ENCODE measurements around the gene GGTLC2.

The GGTLC2 gene

DNA sequence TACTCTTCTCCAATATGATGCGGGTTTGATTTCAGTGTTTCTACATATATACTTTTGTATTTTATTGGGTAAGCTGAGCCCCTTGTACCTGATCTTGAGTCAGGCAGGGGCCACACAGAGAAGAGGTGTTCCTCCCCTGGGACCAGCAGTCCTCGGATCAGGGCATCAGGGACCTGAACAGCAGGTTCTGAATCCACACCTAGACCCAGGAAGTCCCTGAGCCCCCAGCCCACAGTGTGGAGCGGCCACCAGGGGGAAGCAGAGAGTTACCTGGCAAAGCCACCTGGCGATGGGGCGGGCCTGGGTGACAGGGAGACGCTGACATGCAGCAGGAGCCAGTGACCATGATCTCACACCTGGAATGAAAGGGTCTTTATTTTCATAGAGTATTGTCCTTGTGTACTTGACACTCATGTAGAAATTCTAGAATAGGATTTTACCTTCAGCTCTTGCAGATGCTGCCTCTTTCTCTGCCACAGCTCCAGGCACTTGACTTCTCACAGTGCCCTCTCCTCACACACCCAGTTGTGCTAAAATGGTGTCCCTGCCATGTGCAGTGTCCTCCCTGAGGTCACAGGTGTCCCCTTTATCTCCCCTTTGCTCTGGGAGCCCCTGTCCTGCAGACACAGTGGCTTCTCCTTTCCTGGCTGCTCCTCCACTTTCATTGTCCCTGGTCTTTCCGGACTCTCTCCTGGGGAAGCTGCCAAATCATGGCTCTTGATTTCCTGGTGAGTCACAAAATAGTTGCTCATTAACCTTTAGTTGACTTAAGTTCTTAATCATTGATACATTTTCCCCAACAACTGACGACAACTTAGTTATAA, 48.5 kb downstream of the GGTLC2 start:
- peak; percentile 60 to 65 for DNase-seq

DNA sequence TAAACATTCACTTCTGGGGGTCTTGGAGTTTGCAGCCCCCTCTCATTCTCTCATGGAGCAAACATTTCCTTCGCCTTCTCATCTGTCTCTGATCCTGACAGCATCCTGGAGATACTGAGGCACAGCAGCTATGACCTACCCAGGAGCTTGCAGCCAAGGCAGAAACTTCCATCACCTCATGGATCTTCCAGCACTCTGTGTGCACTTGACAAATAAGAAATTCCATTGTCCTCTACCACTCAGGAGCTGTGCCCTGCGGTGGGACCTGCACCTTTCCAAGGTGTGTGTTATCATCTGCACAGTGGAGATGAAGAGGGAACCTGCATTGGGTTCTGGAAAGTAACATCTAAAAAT, 49.1 kb downstream of the GGTLC2 start:
- DNase-seq, result no peak

DNA sequence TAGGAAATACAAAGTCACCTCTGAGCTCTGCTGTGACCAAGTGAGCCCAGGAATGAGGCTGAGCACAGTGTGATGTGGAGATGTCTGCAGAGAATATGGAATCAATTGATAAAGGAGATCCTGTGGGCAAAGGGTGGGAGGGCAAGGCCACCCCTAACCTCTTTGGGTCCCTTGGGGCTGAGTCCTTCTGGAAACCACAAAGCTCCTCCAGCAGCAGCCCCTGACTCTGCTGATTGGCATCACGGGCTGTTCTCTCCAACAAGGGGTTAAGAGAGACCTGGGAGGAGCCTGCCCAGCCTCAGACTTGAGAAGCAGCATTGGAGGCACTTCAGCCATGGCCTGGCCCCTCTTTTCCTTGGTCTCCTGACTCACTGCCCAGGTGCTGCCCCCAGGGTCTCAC, 49.7 kb downstream of the GGTLC2 start:
- no peak for DNase-seq

DNA sequence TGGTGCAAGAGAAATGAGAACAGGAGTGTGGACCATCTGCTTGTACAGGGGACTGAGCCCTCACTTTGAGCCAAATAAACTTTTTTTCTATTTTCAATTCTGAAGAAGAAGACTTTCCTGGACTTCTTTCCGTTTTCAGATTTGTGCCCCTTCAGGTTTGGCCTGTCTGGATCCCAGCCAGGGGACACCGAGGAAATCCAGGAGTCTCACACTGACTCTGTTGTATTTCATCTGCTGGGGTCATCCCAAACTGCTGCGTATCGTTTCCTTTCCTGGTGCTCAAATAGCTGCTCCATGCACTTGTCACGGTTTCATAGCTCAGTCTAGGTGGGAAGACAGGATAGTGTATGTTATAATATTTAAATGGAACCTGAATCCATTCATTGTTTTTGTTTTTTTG, 51.7 kb downstream of the GGTLC2 start:
- no peak for DNase-seq
